Measurements from ENCODE around the gene NDUFAF4. TPM values are rescaled to one million over a fixed set of nuclear protein-coding genes. Genes with fewer than 3 reads are reported as not detected.

Gene NDUFAF4
- total and polyA plus RNA-seq, 10 of the 15 experiments (the other 5 are each of a cell fraction or from before 2014, with no cell fraction given) = 26.9 to 188 (median 76.9) TPM

DNA sequence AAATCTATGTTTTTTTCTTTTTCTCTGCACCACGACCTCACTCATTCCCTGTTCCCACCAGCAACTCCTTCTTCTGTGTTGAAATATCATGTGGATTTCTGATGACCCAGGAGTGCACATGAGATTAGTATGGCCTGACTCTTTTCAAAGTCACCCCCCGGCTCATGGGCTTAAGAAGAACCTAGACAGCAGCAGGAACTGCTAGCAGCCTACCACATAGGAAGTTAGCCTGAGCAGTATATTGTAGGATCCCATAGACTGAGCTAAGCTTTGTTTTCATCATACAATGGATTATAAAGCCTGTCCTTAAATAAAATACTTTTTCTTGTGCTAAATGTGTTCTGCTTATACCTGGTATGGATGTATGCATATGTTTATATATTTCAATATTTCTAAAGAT is 33.5 kb upstream of the NDUFAF4 start:
- POLR2A ChIA-PET = interaction anchor here (0.9 kb wide), 1 partner anchor 20 kb away, joined by 3 read pairs; no protein-coding TSS in a partner anchor

More for the DNA sequence above, 33.5 kb upstream of the NDUFAF4 start:
- no TSS peak for BruUV-seq (replicated peaks)
- H3K79me2 ChIP-seq (ENCODE audit: control insufficient read depth, insufficient read depth, low read length) = no peaks in the 10 kb centered on the region
- no peak for DNase-seq (ENCODE audit: low read depth, low spot score)
- no peak overlapping the region for H3K27ac ChIP-seq (ENCODE audit: control insufficient read depth, insufficient read depth)
- H3K36me3 ChIP-seq (ENCODE audit: control insufficient read depth in 2 of 2, insufficient read depth in 2 of 2, low read length in 1 of 2) = no peaks in the 10 kb centered on the region
- CTCF ChIA-PET = interaction anchor here (1.4 kb wide), 1 partner anchor 15 kb away, joined by 5 read pairs; no protein-coding TSS in a partner anchor
- in situ Hi-C loops (cut with MboI) = no loop called here
- H3K4me1 ChIP-seq (ENCODE audit: control insufficient read depth, insufficient read depth, low read length) = no peaks in the 10 kb centered on the region
- H3K9ac ChIP-seq (ENCODE audit: control insufficient read depth, insufficient read depth, low read length) = no peak overlapping the region
- no peak overlapping the region for H3K4me2 ChIP-seq (ENCODE audit: control insufficient read depth, insufficient read depth)
- intact Hi-C loops (cut with micrococcal nuclease; ENCODE audit: unreplicated experiment) = no loop called here
- no peak for ATAC-seq
- FAIRE-seq = no peak
- 0% methylated on average over 2 of the region's 2 CpGs for WGBS (ENCODE audit: insufficient coverage, insufficient replicate concordance, low lambda C conversion rate, missing lambda C conversion rate)
- H3K4me3 ChIP-seq = no peak overlapping the region
- H4K20me1 ChIP-seq (ENCODE audit: control insufficient read depth, insufficient read depth) = no peaks in the 10 kb centered on the region
- no peaks in the 10 kb centered on the region for H3K9me3 ChIP-seq (replicated peaks; ENCODE audit: control insufficient read depth, insufficient read depth, low read length)
- RAD21 ChIA-PET (ENCODE audit: unreplicated experiment) = no interaction called here
- H2AFZ ChIP-seq (ENCODE audit: control insufficient read depth, low read depth, low read length) = no peak overlapping the region
- SMC1A ChIA-PET (ENCODE audit: uncharacterized antibody, unreplicated experiment) = interaction anchor here (0.8 to 2.2 kb wide), 4 partner anchors 10 to 128 kb away, joined by 3 to 5 read pairs (median 4); no protein-coding TSS in a partner anchor
- no peak for TF ChIP-seq SP1 (IDR thresholded peaks at IDR 0.05; ENCODE audit: low read depth, low read length)
- TF ChIP-seq YY1 (IDR thresholded peaks at IDR 0.05; ENCODE audit: low read depth, low read length) = no peak
- TF ChIP-seq ZZZ3 (IDR thresholded peaks at IDR 0.05; ENCODE audit: control insufficient read depth, insufficient read length, low read depth) = no peak
- TF ChIP-seq FOXK2 (IDR thresholded peaks at IDR 0.05) = no peak
- no peak for TF ChIP-seq MEF2A (IDR thresholded peaks at IDR 0.05; ENCODE audit: insufficient read depth, low read depth, low read length)
- TF ChIP-seq, protein P1, sequence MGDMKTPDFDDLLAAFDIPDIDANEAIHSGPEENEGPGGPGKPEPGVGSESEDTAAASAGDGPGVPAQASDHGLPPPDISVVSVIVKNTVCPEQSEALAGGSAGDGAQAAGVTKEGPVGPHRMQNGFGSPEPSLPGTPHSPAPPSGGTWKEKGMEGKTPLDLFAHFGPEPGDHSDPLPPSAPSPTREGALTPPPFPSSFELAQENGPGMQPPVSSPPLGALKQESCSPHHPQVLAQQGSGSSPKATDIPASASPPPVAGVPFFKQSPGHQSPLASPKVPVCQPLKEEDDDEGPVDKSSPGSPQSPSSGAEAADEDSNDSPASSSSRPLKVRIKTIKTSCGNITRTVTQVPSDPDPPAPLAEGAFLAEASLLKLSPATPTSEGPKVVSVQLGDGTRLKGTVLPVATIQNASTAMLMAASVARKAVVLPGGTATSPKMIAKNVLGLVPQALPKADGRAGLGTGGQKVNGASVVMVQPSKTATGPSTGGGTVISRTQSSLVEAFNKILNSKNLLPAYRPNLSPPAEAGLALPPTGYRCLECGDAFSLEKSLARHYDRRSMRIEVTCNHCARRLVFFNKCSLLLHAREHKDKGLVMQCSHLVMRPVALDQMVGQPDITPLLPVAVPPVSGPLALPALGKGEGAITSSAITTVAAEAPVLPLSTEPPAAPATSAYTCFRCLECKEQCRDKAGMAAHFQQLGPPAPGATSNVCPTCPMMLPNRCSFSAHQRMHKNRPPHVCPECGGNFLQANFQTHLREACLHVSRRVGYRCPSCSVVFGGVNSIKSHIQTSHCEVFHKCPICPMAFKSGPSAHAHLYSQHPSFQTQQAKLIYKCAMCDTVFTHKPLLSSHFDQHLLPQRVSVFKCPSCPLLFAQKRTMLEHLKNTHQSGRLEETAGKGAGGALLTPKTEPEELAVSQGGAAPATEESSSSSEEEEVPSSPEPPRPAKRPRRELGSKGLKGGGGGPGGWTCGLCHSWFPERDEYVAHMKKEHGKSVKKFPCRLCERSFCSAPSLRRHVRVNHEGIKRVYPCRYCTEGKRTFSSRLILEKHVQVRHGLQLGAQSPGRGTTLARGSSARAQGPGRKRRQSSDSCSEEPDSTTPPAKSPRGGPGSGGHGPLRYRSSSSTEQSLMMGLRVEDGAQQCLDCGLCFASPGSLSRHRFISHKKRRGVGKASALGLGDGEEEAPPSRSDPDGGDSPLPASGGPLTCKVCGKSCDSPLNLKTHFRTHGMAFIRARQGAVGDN (IDR thresholded peaks at IDR 0.05) = no peak
- TF ChIP-seq, protein P2, sequence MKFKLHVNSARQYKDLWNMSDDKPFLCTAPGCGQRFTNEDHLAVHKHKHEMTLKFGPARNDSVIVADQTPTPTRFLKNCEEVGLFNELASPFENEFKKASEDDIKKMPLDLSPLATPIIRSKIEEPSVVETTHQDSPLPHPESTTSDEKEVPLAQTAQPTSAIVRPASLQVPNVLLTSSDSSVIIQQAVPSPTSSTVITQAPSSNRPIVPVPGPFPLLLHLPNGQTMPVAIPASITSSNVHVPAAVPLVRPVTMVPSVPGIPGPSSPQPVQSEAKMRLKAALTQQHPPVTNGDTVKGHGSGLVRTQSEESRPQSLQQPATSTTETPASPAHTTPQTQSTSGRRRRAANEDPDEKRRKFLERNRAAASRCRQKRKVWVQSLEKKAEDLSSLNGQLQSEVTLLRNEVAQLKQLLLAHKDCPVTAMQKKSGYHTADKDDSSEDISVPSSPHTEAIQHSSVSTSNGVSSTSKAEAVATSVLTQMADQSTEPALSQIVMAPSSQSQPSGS (IDR thresholded peaks at IDR 0.05; ENCODE audit: low read length) = no peak
- H3K27me3 ChIP-seq (replicated peaks in 1 of 2; ENCODE audit: control insufficient read depth in 2 of 2, insufficient read depth in 2 of 2, low read length in 1 of 2) = peaks cover 0 to 3% of the 10 kb centered on the region in 2 experiments; a peak in 1 of 4 replicates

Measured in GM12878 (cell line).